ENCODE results near the gene GABBR2. TPM values are rescaled to one million over a fixed set of nuclear protein-coding genes. Genes with fewer than 3 reads are reported as not detected.

The GABBR2 gene
- total RNA-seq, 1 experiment from 2014 or later = not detected

GRCh38 chr9:98442114-98442513 lies 266.6 kb downstream of the GABBR2 start:
- DNase-seq (ENCODE audit: low read depth) = no peak

- no peak for DNase-seq (ENCODE audit: low read depth)
Measured at GRCh38 chr9:98438666-98439065, 270.1 kb downstream of the GABBR2 start.

- DNase-seq (ENCODE audit: low read depth) = no peak
Measured at GRCh38 chr9:98437458-98438034, 271.2 kb downstream of the GABBR2 start.

GRCh38 chr9:98432960-98433359 lies 275.8 kb downstream of the GABBR2 start:
- no peak for DNase-seq (ENCODE audit: low read depth)

GRCh38 chr9:98432134-98432533 lies 276.6 kb downstream of the GABBR2 start:
- no peak for DNase-seq (ENCODE audit: low read depth)

- no peak for DNase-seq (ENCODE audit: low read depth)
Measured at GRCh38 chr9:98430535-98431292, 278.0 kb downstream of the GABBR2 start.

- peak; percentile 47 for DNase-seq (ENCODE audit: low read depth)
Measured at GRCh38 chr9:98429613-98430012, 279.1 kb downstream of the GABBR2 start.

GRCh38 chr9:98428454-98428853 lies 280.3 kb downstream of the GABBR2 start:
- DNase-seq (ENCODE audit: low read depth) = no peak

GRCh38 chr9:98427491-98427890 lies 281.2 kb downstream of the GABBR2 start:
- DNase-seq (ENCODE audit: low read depth) = no peak

GRCh38 chr9:98425079-98425478 lies 283.7 kb downstream of the GABBR2 start:
- DNase-seq (ENCODE audit: low read depth) = no peak

- DNase-seq (ENCODE audit: low read depth) = no peak
Measured at GRCh38 chr9:98419260-98419603, 289.5 kb downstream of the GABBR2 start.

- no peak for DNase-seq (ENCODE audit: low read depth)
Measured at GRCh38 chr9:98418578-98419259, 290.0 kb downstream of the GABBR2 start.

GRCh38 chr9:98416294-98417248 lies 292.2 kb downstream of the GABBR2 start:
- no peak for DNase-seq (ENCODE audit: low read depth)

GRCh38 chr9:98415782-98416181 lies 293.0 kb downstream of the GABBR2 start:
- no peak for DNase-seq (ENCODE audit: low read depth)

- no peak for DNase-seq (ENCODE audit: low read depth)
Measured at GRCh38 chr9:98413084-98413483, 295.7 kb downstream of the GABBR2 start.

GRCh38 chr9:98412101-98412842 lies 296.5 kb downstream of the GABBR2 start:
- DNase-seq (ENCODE audit: low read depth) = no peak

- peak; percentile 85 for DNase-seq (ENCODE audit: low read depth)
Measured at GRCh38 chr9:98410185-98410697, 298.5 kb downstream of the GABBR2 start.

GRCh38 chr9:98409719-98410118 lies 299.0 kb downstream of the GABBR2 start:
- no peak for DNase-seq (ENCODE audit: low read depth)

GRCh38 chr9:98406469-98406868 lies 302.3 kb downstream of the GABBR2 start:
- no peak for DNase-seq (ENCODE audit: low read depth)

GRCh38 chr9:98404237-98404636 lies 304.5 kb downstream of the GABBR2 start:
- DNase-seq (ENCODE audit: low read depth) = no peak

GRCh38 chr9:98403715-98404114 lies 305.0 kb downstream of the GABBR2 start:
- DNase-seq (ENCODE audit: low read depth) = no peak
